Lung (tissue), 12 donors: Measurements from ENCODE around the gene ANKMY2. TPM values are rescaled to one million over a fixed set of nuclear protein-coding genes. Genes with fewer than 3 reads are reported as not detected.
A peak's percentile ranks its signal among the peaks of the same experiment; 100 is the strongest.

Source experiments
- ATAC-seq: fragments of 200-7000 bp; cut with Tn5 transposase; one replicate; pipeline ENCODE4 v1.9.1; 2020; ENCODE audit warnings: moderate number of reproducible peaks; ENCODE audit not compliant: insufficient read depth, low FRiP score
- DNase-seq, 3 donors: peaks; one replicate each; pipeline ENCODE4 v3.0.0-alpha.2; 2013 to 2017
- H3K27ac ChIP-seq, 2 donors: one replicate each; pipeline ENCODE4 v1.5.1; 2013; ENCODE audit warnings: mild to moderate bottlenecking in 2 of 2, moderate library complexity in 2 of 2, control low read depth in 1 of 2, inconsistent platforms in 1 of 2, low read depth in 1 of 2, low read length in 1 of 2
- H3K27me3 ChIP-seq, 3 donors: one replicate each; pipeline ENCODE4 v1.5.1; 2013; ENCODE audit warnings: low read length in 2 of 3; ENCODE audit not compliant: control insufficient read depth in 3 of 3, insufficient read depth in 3 of 3
- H3K36me3 ChIP-seq, 4 donors: one replicate each; pipeline ENCODE4 v1.5.1; 2013; ENCODE audit warnings: low read length in 4 of 4, mild to moderate bottlenecking in 1 of 4, moderate library complexity in 1 of 4; ENCODE audit not compliant: control insufficient read depth in 4 of 4, insufficient read depth in 4 of 4
- H3K4me1 ChIP-seq, 5 donors: one replicate each; pipeline ENCODE4 v1.5.1; 2013; ENCODE audit warnings: low read length in 5 of 5, mild to moderate bottlenecking in 2 of 5, moderate library complexity in 1 of 5; ENCODE audit not compliant: control insufficient read depth in 5 of 5, insufficient read depth in 5 of 5
- H3K4me3 ChIP-seq: one replicate; pipeline ENCODE4 v1.5.1; 2013; ENCODE audit warnings: mild to moderate bottlenecking, control low read depth, moderate library complexity
- H3K9ac ChIP-seq, 2 donors: one replicate each; pipeline ENCODE4 v1.5.1; 2013; ENCODE audit warnings: low read length in 2 of 2, control low read depth in 1 of 2; ENCODE audit not compliant: insufficient read depth in 1 of 2
- H3K9me3 ChIP-seq, 4 donors: one replicate each; pipeline ENCODE4 v1.5.1; 2013; ENCODE audit warnings: low read length in 3 of 4, mild to moderate bottlenecking in 1 of 4, moderate library complexity in 1 of 4; ENCODE audit not compliant: control insufficient read depth in 4 of 4, insufficient read depth in 3 of 4
- WGBS, 2 donors: extraction: QIAGEN DNeasy Blood & Tissue Kit; methylation state at CpG; one replicate each; pipeline ENCODE4 v1.1.7; 2013; 5-methylcytosine and 5-hydroxymethylcytosine counted together
- polyA plus RNA-seq, 2 donors: library from polyadenylated mRNA; stranded (reverse); fragments of 200-250 nt; gene quantifications; one replicate each; pipeline ENCODE4 v1.2.1, GENCODE V29; 2013
- total RNA-seq, 2 donors: library from RNA; depleted of rRNA in 1 of 2; stranded (reverse); fragments of >200 nt in 1 of 2; gene quantifications; one replicate each; pipeline ENCODE4 v1.2.1, GENCODE V29; 2014 to 2021
- TF ChIP-seq, protein P1 (sequence below): IDR thresholded peaks from 2 replicates; pipeline ENCODE4 v1.5.1; 2012; ENCODE audit warnings: mild to moderate bottlenecking; ENCODE audit errors: control extremely low read depth, extremely low read depth
- donor health status: control.
- donor health status: control.
- donor health status: Bipolar disorder and iron deficiency.
- donor health status: healthy.
- donor health status: DM: yes; HTN: yes; CAD: no.

ANKMY2 gene
- total and polyA plus RNA-seq, 4 donors, result 4.9 to 26.2 (median 9.7) TPM

DNA sequence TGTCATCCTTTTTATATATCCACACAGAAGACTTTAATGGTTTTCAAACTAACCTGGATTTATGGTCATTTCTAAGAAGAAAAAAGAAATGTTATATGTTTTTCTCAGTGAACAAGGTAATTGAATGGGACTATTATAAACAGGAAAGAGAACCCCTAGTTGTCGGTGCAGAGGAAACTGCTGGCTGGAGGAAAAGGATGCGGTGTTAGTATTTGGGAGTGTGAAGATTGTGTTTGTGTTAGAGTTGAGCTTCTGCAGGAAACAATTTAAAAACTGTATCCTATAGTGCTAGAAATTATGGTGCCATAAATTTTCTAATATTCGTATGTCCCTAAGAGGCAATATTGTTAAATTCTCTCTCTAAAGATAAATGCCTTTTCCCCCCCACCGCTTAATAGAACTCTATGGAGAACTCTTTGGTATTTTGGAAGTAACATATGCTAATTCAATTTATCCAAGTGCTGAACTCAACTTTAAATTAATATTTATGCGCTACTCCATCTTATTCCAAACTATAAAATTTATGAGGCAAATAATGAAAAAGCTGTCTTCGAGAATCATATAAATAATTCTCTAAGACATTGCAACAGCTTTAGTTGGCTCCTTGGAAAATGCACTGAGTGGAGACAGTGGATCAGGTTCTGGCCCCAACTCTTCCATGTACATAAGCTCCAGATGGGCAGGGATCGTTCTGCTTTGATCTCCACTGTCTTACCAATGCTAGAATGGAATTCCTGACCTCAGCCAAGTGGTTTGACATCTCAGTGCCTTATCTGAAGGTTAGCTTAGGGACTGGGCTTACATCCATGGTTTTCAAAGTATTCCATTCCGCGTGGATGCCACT lies 6.1 kb upstream of the ANKMY2 start:
- Histone ChIP-seq H3K36me3 (no peaks in the 10 kb centered on the region), H3K4me3 (no peak overlapping the region), H3K27me3 (no peaks in the 10 kb centered on the region), H3K4me1 (peaks cover 4 to 24% (median 13%) of the 10 kb centered on the region in 5 donors), H3K9ac (no peak overlapping the region), H3K9me3 (no peaks in the 10 kb centered on the region), H3K27ac (peak overlapping the region in 1 of 2 donors; percentile 49)
- ATAC-seq, result no peak
- 37 to 56% methylated on average over 9 of the region's 9 CpGs for WGBS, 2 donors
- TF ChIP-seq, protein P1, sequence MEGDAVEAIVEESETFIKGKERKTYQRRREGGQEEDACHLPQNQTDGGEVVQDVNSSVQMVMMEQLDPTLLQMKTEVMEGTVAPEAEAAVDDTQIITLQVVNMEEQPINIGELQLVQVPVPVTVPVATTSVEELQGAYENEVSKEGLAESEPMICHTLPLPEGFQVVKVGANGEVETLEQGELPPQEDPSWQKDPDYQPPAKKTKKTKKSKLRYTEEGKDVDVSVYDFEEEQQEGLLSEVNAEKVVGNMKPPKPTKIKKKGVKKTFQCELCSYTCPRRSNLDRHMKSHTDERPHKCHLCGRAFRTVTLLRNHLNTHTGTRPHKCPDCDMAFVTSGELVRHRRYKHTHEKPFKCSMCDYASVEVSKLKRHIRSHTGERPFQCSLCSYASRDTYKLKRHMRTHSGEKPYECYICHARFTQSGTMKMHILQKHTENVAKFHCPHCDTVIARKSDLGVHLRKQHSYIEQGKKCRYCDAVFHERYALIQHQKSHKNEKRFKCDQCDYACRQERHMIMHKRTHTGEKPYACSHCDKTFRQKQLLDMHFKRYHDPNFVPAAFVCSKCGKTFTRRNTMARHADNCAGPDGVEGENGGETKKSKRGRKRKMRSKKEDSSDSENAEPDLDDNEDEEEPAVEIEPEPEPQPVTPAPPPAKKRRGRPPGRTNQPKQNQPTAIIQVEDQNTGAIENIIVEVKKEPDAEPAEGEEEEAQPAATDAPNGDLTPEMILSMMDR, result no peak
- peak in 1 of 3 donors; percentile 23 for DNase-seq

DNA sequence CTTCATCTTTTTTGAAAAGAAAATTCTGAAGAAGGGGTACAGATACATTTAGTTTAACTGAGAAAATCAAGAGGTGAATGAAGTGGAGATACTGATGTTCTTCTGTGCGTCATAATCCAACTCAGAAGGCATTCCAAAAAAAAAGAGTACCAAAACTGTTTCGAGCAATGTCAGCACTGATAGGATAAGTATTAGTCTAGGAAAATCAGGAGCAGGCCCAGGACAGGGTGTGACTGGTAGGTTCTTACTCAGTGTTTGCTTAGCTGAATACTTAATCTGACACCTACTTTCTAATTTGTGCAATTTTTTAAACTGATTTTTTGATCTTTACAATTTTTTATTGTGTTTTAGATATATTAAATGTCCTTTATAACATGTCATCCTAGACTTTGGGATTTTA lies 4.7 kb upstream of the ANKMY2 start:
- Histone ChIP-seq H3K4me1 (peaks cover 4 to 19% (median 13%) of the 10 kb centered on the region in 5 donors), H3K9ac (no peak overlapping the region), H3K27ac (peak overlapping the region in 1 of 2 donors; percentile 23), H3K9me3 (peaks cover 0 to 2% (median 0%) of the 10 kb centered on the region in 4 donors), H3K27me3 (no peaks in the 10 kb centered on the region), H3K4me3 (no peak overlapping the region), H3K36me3 (no peaks in the 10 kb centered on the region)
- TF ChIP-seq, protein P1, result no peak
- 68 to 82% methylated on average over 2 of the region's 2 CpGs for WGBS, 2 donors
- no peak for ATAC-seq
- no peak for DNase-seq

DNA sequence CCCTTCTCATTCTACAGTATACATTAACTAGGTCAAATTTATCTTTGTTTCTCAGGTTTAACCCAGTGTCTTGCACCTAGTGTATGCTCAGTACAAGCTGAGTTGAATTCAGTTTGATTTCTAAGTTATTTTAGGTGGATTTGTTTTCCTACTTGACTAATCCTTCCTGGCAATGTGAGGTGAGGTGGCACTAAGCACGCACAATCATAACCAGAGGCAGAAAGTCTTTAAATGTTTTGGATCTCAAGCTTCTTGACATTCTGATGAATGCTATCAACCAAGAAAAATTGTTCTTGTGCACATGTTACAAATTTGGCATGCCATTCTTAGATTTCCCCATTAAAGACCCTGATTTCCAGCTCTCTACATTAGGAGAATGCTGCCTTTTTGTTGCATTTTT lies 3.6 kb upstream of the ANKMY2 start:
- Histone ChIP-seq H3K9ac (no peak overlapping the region), H3K27me3 (no peaks in the 10 kb centered on the region), H3K4me1 (peaks cover 5 to 20% (median 13%) of the 10 kb centered on the region in 5 donors), H3K4me3 (no peak overlapping the region), H3K9me3 (peaks cover 0 to 2% (median 0%) of the 10 kb centered on the region in 4 donors), H3K27ac (peak overlapping the region in 1 of 2 donors; percentile 54), H3K36me3 (no peaks in the 10 kb centered on the region)
- no peak for DNase-seq
- WGBS, 2 donors, result 73 to 89% methylated on average over 1 of the region's 1 CpG
- TF ChIP-seq, protein P1, result no peak
- ATAC-seq, result no peak
